ENCODE measurements around the gene LRRN4. TPM values are rescaled to one million over a fixed set of nuclear protein-coding genes. Genes with fewer than 3 reads are reported as not detected.

The LRRN4 gene
- total and polyA plus RNA-seq, 2 of the 8 experiments (the other 6 are each of a cell fraction or from before 2014, with no cell fraction given), result 0.21 to 0.89 TPM

- no peak for FAIRE-seq
- no peaks in the 10 kb centered on the region for H3K79me2 ChIP-seq (ENCODE audit: control insufficient read depth in 1 of 2, insufficient read depth in 2 of 2, low read length in 2 of 2)
These were observed 17.6 kb downstream of the LRRN4 start for GRCh38 chr20:6036213-6036612.

More at GRCh38 chr20:6036213-6036612, 17.6 kb downstream of the LRRN4 start:
- no peak overlapping the region for H3K56ac ChIP-seq (replicated peaks; ENCODE audit: insufficient read length, low read depth, low read length)
- no peak overlapping the region for H3K4me3 ChIP-seq (ENCODE audit: extremely low read depth in 1 of 4, insufficient read depth in 2 of 4, low read depth in 3 of 4, low read length in 4 of 4)
- no peak for DNase-seq (ENCODE audit: low read depth in 1 of 2, low spot score in 2 of 2)
- H3K27me3 ChIP-seq (replicated peaks in 1 of 4; ENCODE audit: control insufficient read depth in 3 of 4, extremely low read depth in 1 of 4, insufficient read depth in 3 of 4, low read length in 3 of 4), result no peaks in the 10 kb centered on the region
- no peak overlapping the region for H3K4ac ChIP-seq (replicated peaks; ENCODE audit: insufficient read length, low read depth, low read length)
- no peak overlapping the region for H3K18ac ChIP-seq (ENCODE audit: extremely low read depth, low read length)
- no peak overlapping the region for H4K8ac ChIP-seq (ENCODE audit: extremely low read depth, insufficient read depth, low read length)
- no peaks in the 10 kb centered on the region for H3K23me2 ChIP-seq (ENCODE audit: low read depth, low read length)
- H2BK15ac ChIP-seq (ENCODE audit: low read length), result no peak overlapping the region
- WGBS, 2 experiments (ENCODE audit: extremely low coverage in 1 of 2, insufficient coverage in 1 of 2, insufficient read length in 1 of 2, insufficient replicate concordance in 2 of 2, low coverage in 1 of 2, low lambda C conversion rate in 2 of 2, missing lambda C conversion rate in 1 of 2), result 84% methylated on average over 4 of the region's 4 CpGs; no CpG with 5 or more reads in 1 of the 2 experiments
- no peak overlapping the region for H3K14ac ChIP-seq (ENCODE audit: insufficient read length)
- no peaks in the 10 kb centered on the region for H3K9me3 ChIP-seq (ENCODE audit: insufficient read depth in 2 of 2, low read depth in 1 of 2, low read length in 1 of 2)
- H2BK12ac ChIP-seq (ENCODE audit: low read depth, low read length), result no peak overlapping the region
- no peak overlapping the region for H2BK5ac ChIP-seq (ENCODE audit: low read depth, low read length)
- H4K91ac ChIP-seq (replicated peaks; ENCODE audit: insufficient read length, low read length), result no peak overlapping the region
- no peak overlapping the region for H3K23ac ChIP-seq (ENCODE audit: insufficient read length)
- no peak overlapping the region for H3K4me2 ChIP-seq (ENCODE audit: insufficient read depth in 1 of 2, low read depth in 2 of 2, low read length in 2 of 2)
- H3K4me1 ChIP-seq (replicated peaks in 1 of 4; ENCODE audit: control insufficient read depth in 3 of 4, insufficient read depth in 4 of 4, low read length in 3 of 4), result no peaks in the 10 kb centered on the region
- H2BK120ac ChIP-seq (replicated peaks; ENCODE audit: low read depth, low read length), result no peak overlapping the region
- H4K5ac ChIP-seq (ENCODE audit: insufficient read length, low read depth, low read length), result no peak overlapping the region
- no peak overlapping the region for H2AK5ac ChIP-seq (ENCODE audit: low read depth, low read length)
- no peak overlapping the region for H2AFZ ChIP-seq (ENCODE audit: low read length)
- peaks cover 0 to 40% (median 27%) of the 10 kb centered on the region in 4 experiments; a peak in 7 of 8 replicates for H3K36me3 ChIP-seq (ENCODE audit: control insufficient read depth in 2 of 4, insufficient read depth in 4 of 4, low read length in 3 of 4)
- no peak overlapping the region for H2BK20ac ChIP-seq (ENCODE audit: low read length)
- no peak overlapping the region for H3K9ac ChIP-seq (replicated peaks in 1 of 4; ENCODE audit: extremely low read depth in 1 of 4, low read depth in 3 of 4, low read length in 3 of 4)
- H3K27ac ChIP-seq (ENCODE audit: low read depth, low read length), result no peak overlapping the region
- TF ChIP-seq CHD1 (IDR thresholded peaks at IDR 0.05; ENCODE audit: low read depth, low read length) (no peak), GABPA (IDR thresholded peaks at IDR 0.05; ENCODE audit: borderline replicate concordance, insufficient read depth, low read length) (no peak), TBP (IDR thresholded peaks at IDR 0.05; ENCODE audit: low read depth, low read length) (no peak), JUN (IDR thresholded peaks at IDR 0.05; ENCODE audit: low read depth, low read length) (no peak), SIX5 (IDR thresholded peaks at IDR 0.05; ENCODE audit: low read depth, low read length) (no peak), BRCA1 (IDR thresholded peaks at IDR 0.05; ENCODE audit: low read depth, low read length) (no peak), POLR2A (IDR thresholded peaks at IDR 0.05; ENCODE audit: control extremely low read depth in 1 of 2, low read depth in 2 of 2, low read length in 2 of 2) (no peak), POLR2AphosphoS5 (IDR thresholded peaks at IDR 0.05; ENCODE audit: low read depth, low read length) (no peak), CTBP2 (IDR thresholded peaks at IDR 0.05; ENCODE audit: borderline replicate concordance, insufficient read depth, insufficient read length, low read length) (no peak), TEAD4 (IDR thresholded peaks at IDR 0.05; ENCODE audit: low read depth, low read length) (no peak)
- TF ChIP-seq, protein P1, sequence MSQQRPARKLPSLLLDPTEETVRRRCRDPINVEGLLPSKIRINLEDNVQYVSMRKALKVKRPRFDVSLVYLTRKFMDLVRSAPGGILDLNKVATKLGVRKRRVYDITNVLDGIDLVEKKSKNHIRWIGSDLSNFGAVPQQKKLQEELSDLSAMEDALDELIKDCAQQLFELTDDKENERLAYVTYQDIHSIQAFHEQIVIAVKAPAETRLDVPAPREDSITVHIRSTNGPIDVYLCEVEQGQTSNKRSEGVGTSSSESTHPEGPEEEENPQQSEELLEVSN (IDR thresholded peaks at IDR 0.05), result no peak
- TF ChIP-seq, protein P2, sequence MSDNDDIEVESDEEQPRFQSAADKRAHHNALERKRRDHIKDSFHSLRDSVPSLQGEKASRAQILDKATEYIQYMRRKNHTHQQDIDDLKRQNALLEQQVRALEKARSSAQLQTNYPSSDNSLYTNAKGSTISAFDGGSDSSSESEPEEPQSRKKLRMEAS (IDR thresholded peaks at IDR 0.05), result no peak
- H4K20me1 ChIP-seq (replicated peaks in 1 of 2; ENCODE audit: control insufficient read depth in 1 of 2, insufficient read depth in 2 of 2, low read length in 2 of 2), result peaks cover 0 to 2% of the 10 kb centered on the region in 2 experiments
- ChIA-PET CTCF (ENCODE audit: partially characterized antibody) (no interaction called here), POLR2A (ENCODE audit: partially characterized antibody) (interaction anchor here (0.9 to 1.5 kb wide), 2 partner anchors 14 to 31 kb away, joined by 3 read pairs; no protein-coding TSS in a partner anchor)
- no peaks in the 10 kb centered on the region for H3K79me1 ChIP-seq (ENCODE audit: low read depth, low read length)

Measured in H1 (cell line).